ENCODE results near the gene KIF26A.

DNA sequence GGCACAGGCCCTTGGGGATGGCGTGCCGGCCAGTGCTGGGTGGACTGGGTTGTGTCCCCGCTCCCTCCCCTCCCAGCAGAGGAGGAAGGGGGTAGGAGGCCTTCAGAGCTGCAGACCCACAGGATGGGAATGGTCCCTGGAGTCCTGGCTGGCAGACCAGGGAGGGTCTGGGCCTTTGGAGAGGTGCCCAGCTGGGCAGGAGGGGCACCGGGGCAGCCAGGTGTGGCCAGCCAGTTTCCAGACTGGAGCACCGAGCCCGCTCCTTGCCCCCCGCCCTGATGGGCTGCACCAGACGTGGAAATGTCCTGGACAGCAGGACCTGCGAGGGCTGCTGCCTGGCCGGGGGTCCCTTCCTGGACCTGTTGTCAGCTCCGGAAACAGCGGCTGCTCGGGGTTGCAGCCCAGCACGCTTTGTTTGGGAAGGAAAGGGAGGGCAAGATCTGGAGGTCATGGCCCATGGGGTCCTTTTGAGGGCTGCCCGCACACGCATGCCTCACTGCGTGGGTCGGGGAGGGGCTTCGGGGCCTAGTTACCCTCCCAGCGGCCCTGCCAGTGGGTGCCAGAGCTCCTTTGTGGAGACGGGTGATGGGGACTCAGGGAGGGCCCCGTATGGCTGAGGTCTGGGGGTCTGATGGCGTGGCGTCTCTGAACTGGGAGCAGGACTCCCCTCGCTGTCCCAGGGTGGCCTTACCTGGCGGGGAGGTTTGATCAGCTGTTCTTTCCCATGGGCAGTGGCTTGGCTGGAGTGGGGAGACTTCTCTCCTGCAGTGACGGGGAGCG is 9.1 kb downstream of the KIF26A start:
- no peak for TF ChIP-seq EZH2phosphoT487 (conservative IDR thresholded peaks at IDR 0.05; ENCODE audit: low read length)
- TF ChIP-seq, protein P1, sequence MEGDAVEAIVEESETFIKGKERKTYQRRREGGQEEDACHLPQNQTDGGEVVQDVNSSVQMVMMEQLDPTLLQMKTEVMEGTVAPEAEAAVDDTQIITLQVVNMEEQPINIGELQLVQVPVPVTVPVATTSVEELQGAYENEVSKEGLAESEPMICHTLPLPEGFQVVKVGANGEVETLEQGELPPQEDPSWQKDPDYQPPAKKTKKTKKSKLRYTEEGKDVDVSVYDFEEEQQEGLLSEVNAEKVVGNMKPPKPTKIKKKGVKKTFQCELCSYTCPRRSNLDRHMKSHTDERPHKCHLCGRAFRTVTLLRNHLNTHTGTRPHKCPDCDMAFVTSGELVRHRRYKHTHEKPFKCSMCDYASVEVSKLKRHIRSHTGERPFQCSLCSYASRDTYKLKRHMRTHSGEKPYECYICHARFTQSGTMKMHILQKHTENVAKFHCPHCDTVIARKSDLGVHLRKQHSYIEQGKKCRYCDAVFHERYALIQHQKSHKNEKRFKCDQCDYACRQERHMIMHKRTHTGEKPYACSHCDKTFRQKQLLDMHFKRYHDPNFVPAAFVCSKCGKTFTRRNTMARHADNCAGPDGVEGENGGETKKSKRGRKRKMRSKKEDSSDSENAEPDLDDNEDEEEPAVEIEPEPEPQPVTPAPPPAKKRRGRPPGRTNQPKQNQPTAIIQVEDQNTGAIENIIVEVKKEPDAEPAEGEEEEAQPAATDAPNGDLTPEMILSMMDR (IDR thresholded peaks at IDR 0.05; ENCODE audit: insufficient read depth, low read length, poor library complexity, severe bottlenecking), result no peak
